ENCODE measurements around the gene TARS2. TPM values are rescaled to one million over a fixed set of nuclear protein-coding genes. Genes with fewer than 3 reads are reported as not detected.
A peak's percentile ranks its signal among the peaks of the same experiment; 100 is the strongest.

Gene TARS2, protein sequence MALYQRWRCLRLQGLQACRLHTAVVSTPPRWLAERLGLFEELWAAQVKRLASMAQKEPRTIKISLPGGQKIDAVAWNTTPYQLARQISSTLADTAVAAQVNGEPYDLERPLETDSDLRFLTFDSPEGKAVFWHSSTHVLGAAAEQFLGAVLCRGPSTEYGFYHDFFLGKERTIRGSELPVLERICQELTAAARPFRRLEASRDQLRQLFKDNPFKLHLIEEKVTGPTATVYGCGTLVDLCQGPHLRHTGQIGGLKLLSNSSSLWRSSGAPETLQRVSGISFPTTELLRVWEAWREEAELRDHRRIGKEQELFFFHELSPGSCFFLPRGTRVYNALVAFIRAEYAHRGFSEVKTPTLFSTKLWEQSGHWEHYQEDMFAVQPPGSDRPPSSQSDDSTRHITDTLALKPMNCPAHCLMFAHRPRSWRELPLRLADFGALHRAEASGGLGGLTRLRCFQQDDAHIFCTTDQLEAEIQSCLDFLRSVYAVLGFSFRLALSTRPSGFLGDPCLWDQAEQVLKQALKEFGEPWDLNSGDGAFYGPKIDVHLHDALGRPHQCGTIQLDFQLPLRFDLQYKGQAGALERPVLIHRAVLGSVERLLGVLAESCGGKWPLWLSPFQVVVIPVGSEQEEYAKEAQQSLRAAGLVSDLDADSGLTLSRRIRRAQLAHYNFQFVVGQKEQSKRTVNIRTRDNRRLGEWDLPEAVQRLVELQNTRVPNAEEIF
- total RNA-seq, result 10 to 100 TPM; 17.4 to 30.2 TPM

DNA sequence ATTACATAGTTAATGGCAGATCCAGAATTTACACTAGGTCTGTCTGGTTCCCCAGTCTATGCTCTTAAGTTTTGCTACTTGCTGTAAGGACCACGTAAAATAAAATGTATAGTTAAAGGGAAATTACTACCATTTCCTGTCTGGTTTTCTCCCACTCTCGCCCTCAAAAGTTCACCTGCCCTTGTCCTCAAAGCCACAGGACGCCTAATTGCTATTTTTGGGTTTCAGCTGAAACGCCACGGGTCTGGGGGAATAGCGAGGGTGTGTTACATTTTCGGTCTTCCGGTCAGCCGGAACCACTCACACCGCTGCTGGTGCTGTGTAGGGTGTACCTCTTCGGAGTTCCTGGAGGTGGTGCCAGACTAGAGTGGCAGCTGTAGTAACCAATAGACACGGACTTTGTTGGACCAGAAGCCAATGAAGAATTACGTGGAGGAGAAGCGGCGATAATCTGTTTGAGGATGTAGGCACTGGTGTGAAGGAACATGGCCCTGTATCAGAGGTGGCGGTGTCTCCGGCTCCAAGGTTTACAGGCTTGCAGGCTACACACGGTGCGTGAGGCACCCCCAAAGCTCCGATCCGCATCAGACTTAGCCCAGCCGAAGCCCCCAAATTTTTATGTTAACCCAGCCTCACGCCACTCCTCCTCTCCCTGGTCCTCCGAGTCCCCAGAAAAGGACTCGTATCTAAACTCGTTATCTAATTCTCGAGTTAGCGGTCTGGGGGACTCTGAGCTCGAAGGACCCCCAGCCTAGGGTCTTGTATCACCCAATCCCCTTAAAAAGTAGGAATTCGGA lies at the start of gene TARS2:
TSS of gene TARS2 (plus strand) at position 454 of the 797 bp plus-strand sequence. CDS start at position 486, 32 bp downstream.
- peak; percentile 96 for DNase-seq (ENCODE audit: low spot score)
- Histone ChIP-seq H3K27me3 (replicated peaks; ENCODE audit: insufficient read depth) (no peaks in the 10 kb centered on the region), H3K36me3 (no peaks in the 10 kb centered on the region), H3K27ac (peak within 1 kb of the TSS; percentile 63 to 80), H3K9me3 (no peaks in the 10 kb centered on the region), H3K4me3 (peak within 1 kb of the TSS; percentile 50 to 76), H3K4me1 (replicated peaks) (peaks cover 4% of the 10 kb centered on the region)
- TF ChIP-seq POLR2AphosphoS5 (IDR thresholded peaks at IDR 0.05) (peak; percentile 97), POLR2A (IDR thresholded peaks at IDR 0.05) (peak; percentile 60)
- TF ChIP-seq, protein P1, sequence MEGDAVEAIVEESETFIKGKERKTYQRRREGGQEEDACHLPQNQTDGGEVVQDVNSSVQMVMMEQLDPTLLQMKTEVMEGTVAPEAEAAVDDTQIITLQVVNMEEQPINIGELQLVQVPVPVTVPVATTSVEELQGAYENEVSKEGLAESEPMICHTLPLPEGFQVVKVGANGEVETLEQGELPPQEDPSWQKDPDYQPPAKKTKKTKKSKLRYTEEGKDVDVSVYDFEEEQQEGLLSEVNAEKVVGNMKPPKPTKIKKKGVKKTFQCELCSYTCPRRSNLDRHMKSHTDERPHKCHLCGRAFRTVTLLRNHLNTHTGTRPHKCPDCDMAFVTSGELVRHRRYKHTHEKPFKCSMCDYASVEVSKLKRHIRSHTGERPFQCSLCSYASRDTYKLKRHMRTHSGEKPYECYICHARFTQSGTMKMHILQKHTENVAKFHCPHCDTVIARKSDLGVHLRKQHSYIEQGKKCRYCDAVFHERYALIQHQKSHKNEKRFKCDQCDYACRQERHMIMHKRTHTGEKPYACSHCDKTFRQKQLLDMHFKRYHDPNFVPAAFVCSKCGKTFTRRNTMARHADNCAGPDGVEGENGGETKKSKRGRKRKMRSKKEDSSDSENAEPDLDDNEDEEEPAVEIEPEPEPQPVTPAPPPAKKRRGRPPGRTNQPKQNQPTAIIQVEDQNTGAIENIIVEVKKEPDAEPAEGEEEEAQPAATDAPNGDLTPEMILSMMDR (IDR thresholded peaks at IDR 0.05), result peak in 3 of 4 experiments; percentile 16 to 77 (median 68)
- intact Hi-C loops (cut with DNase I), result loop anchor here (5.0 kb wide), 1 partner anchor 45 kb away; no protein-coding TSS in a partner anchor
- WGBS, result under 1% methylated on average over 27 of the region's 30 CpGs

DNA sequence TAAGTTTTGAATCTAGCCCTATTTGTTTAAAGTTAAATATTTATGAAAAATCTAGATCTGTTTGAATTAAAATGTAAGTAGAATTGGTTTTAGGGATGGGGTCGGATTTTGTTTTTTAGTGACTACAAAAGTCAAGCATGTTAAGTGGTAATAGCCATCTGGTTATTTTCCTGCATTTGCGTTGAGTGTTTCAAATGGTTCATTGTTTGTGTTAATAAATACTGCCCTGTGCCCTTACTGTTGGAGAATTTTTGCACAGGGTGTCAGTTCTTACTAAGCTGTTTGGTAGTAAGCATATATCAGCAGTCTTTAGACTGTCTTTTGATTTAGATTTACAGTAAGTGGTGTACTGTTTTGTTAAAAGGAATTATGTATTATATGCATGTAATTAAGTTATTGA lies 46.1 kb upstream of the TARS2 start:
- DNase-seq (ENCODE audit: low spot score), result no peak
- H3K36me3 ChIP-seq, result no peaks in the 10 kb centered on the region
- H3K4me1 ChIP-seq (replicated peaks), result no peaks in the 10 kb centered on the region
- intact Hi-C loops (cut with DNase I), result no loop called here
- H3K9me3 ChIP-seq, result no peaks in the 10 kb centered on the region
- 94% methylated on average over 2 of the region's 2 CpGs for whole genome bisulfite sequencing
- TF ChIP-seq, protein P1 (IDR thresholded peaks at IDR 0.05), result no peak
- no peak for TF ChIP-seq POLR2AphosphoS5 (IDR thresholded peaks at IDR 0.05)
- no peak for TF ChIP-seq POLR2A (IDR thresholded peaks at IDR 0.05)
- H3K4me3 ChIP-seq, result no peak overlapping the region
- H3K27me3 ChIP-seq (replicated peaks; ENCODE audit: insufficient read depth), result no peaks in the 10 kb centered on the region
- H3K27ac ChIP-seq, result no peak overlapping the region

DNA sequence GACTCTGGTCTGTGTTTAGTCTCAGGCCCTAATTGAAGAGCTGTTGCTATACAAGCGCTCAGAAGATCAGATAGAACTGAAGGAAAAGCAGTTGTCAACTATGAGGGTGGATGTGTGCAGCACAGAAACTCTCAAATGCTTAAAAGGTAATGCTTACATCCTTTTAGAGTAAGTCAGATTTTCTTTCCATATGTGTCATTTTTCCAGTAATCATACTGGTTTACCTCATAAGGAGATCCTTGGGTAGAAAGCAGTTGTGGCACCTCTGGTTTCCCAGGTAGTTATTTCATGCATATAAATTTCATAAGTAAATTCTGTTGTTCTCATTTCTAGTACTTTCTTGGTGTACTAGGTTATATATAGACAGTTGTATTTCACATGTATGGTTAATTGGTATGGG lies 43.0 kb upstream of the TARS2 start:
- no peaks in the 10 kb centered on the region for H3K9me3 ChIP-seq
- no peaks in the 10 kb centered on the region for H3K27me3 ChIP-seq (replicated peaks; ENCODE audit: insufficient read depth)
- H3K27ac ChIP-seq, result no peak overlapping the region
- intact Hi-C loops (cut with DNase I), result no loop called here
- no peaks in the 10 kb centered on the region for H3K4me1 ChIP-seq (replicated peaks)
- WGBS, result 93% methylated on average over 1 of the region's 1 CpG
- no peak overlapping the region for H3K4me3 ChIP-seq
- H3K36me3 ChIP-seq, result no peaks in the 10 kb centered on the region
- TF ChIP-seq, protein P1 (IDR thresholded peaks at IDR 0.05), result no peak
- TF ChIP-seq POLR2AphosphoS5 (IDR thresholded peaks at IDR 0.05) (no peak), POLR2A (IDR thresholded peaks at IDR 0.05) (no peak)
- no peak for DNase-seq (ENCODE audit: low spot score)

DNA sequence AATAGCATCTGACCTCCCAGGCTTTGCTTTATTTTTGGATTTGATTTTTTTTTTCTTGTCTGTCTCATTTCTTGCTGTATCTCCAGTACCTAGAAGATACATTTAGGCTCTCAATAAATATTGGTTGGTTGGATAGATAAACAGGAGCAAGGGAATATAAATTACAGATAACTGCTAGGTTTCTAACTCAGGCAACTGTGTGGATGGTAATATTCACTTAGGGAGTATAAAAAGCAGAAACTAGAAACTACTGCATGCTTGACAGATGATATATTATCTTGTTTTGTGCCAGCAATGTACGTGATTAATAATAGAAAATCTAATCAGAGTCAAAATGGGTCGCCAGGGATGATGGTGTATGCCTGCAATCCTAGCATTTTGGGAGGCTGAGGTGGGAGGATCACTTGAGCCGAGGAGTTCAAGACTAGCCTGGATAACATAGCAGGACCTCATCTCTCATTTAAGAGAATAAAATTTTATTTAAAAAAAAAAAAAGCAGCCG lies 31.0 kb upstream of the TARS2 start:
- DNase-seq (ENCODE audit: low spot score), result no peak
- TF ChIP-seq, protein P1 (IDR thresholded peaks at IDR 0.05), result no peak
- TF ChIP-seq POLR2A (IDR thresholded peaks at IDR 0.05), result no peak
- Histone ChIP-seq H3K9me3 (no peaks in the 10 kb centered on the region), H3K27me3 (replicated peaks; ENCODE audit: insufficient read depth) (no peaks in the 10 kb centered on the region), H3K36me3 (peaks cover 0 to 4% of the 10 kb centered on the region in 2 donors), H3K27ac (no peak overlapping the region), H3K4me3 (no peak overlapping the region), H3K4me1 (replicated peaks) (no peaks in the 10 kb centered on the region)
- WGBS, result 88% methylated on average over 4 of the region's 4 CpGs
- intact Hi-C loops (cut with DNase I), result no loop called here
